COR-L47 (cell line): ENCODE results near the gene EMP2.

Experiments
- DNase-seq: peaks from one replicate; lab custom pipeline; 2025; lab: John Stamatoyannopoulos, UW

EMP2 gene

DNA sequence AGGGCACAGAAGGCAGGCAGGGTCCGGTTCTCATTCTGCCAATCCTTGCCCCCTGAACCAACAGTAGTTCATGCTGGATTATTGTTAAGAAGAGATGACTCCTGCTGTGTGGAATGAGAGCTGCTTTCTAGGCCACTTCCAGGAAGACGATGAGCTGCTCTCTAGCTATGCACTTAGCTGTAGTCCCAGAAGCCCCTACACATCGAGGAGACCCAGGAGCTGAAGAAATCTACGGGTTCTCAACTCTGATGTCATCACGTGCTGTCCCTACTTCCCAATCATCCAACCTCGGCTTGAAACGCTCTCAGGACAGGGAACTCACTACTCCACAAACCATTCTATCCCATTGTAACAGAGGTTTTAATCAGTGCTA is 29.0 kb upstream of the EMP2 start:
- no peak for DNase-seq

DNA sequence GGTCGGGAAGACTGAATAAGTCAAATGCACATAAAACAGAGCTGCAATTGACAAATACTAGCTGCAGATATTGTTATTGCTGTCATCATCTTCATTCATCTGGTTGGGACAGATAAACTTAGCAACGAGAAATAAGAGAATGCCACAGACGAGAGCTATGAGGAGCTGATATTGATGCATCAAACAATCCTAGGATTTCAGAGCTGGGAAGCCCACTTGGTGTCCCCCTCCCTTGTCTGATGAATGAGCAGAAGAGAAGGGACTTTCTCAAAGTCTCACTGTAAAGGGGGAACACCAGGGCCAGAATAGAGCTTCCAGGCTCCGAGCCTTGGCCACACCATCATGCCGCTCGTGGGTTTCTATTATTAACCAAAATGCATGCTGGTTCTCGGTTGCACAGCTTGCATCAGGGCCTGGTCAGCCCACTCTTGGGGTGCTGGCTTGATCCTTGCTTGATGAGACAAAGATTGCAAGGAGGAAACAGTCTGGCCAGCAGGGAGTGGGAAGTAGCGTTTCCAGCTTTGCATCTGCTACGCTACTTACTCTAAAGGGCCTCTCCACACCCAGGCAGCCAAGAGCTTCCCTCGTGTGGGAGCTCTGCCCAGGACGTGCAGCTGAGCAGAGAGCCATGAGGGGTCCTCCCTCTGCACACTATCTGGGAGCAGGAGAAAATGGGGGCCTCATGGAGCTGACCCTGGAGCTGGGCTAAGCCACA is 28.4 kb upstream of the EMP2 start:
- DNase-seq: no peak

DNA sequence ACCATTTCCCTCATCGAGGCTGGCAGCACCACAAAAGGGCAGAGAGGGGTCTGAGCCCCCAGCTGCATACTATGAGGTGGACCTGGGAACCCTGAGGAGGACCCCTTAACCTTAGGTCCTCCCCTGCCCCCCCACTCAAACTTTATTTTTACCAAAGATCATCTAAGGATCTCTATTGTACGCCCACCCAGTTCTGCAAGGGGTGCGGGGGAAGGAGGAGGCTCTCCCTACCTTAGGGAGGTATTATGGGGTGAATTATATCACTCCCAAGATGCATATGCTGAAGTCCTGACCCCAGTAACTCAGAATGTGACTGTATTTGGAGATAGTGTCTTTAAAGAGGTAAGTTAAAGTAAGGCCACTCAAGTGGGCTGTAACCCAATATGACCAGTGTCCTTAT is 26.8 kb upstream of the EMP2 start:
- no peak for DNase-seq

DNA sequence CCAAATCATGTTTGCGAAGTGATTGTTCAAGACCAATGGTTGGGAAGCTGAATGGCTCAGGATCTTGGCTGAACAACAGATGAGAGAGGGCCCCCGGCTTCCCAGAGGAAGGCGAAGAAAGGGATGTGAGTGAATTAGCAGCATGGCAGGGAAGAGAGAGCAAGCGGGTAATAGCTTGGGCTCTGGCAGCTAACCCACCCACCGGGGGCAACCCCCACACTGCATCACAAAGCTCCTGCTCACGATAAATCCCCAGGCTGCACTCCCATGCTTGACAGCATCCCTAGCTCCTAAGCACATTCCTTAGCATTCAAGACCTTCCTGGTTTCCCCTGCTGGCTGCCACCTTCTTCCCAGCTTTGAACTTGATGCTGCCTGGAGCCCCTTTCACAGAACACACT is 26.2 kb upstream of the EMP2 start:
- DNase-seq: no peak

DNA sequence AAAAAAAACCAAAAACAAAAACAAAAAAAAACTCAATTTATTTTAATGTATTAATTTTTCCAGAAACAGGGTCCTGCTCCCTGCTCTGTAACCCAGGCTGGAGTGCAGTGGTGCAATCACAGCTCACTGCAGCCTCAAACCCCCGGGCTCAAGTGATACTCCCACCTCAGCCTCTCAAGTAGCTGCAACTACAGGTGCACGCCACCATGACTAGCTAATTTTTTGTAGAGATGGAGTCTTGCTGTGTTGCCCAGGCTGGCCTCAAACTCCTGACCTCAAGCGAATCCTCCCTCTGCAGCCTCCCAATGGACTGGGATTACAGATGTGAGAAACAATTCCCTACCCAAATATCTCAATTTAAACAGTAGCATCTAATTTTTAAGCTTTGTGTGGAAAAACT is 25.2 kb upstream of the EMP2 start:
- DNase-seq: no peak

DNA sequence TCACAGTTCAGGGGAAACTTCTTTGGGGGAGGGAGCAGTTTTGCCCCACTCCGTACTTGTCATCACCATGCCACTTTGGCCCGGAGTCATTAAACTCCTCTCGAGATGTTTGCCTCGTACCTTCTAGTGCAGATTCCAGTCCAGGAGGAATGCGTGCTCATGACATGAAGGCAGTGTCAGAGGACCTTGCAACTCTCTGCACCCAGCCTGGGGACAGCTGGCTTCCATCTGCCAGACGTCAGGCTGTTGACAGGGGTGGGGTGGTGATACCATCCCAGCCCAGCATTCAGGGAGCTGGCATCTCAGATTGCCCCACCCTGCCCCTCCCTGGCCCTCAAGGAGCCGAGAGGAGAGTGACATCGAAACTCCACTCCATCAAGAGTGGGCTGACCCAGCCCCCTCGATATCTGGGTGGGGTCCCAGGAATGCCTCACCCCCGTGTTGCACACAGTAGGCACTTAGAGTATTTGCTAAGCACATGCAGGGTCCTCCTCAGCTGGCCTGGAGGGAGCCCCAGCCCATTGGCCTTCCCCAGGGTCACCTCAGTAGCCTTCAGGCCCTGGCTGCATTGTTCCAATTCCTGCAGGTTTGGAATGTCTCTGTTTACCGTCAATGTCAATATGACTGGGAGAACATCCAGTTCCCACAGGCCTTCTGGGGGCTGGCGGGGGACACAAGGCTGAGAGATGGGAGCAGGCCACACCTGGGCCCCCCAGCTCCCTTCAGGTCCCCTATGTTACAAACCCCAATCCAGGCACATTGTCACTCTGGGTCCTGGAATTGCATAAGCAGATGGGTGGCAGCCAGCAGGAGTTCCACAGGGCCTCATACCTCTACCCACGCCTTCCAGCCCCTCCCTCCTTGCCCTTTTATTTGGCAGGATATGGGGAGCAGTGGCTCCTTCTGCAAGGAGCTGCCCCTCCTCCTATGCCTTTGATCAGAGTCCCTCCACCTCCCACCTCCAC is 21.3 kb upstream of the EMP2 start:
- no peak for DNase-seq

DNA sequence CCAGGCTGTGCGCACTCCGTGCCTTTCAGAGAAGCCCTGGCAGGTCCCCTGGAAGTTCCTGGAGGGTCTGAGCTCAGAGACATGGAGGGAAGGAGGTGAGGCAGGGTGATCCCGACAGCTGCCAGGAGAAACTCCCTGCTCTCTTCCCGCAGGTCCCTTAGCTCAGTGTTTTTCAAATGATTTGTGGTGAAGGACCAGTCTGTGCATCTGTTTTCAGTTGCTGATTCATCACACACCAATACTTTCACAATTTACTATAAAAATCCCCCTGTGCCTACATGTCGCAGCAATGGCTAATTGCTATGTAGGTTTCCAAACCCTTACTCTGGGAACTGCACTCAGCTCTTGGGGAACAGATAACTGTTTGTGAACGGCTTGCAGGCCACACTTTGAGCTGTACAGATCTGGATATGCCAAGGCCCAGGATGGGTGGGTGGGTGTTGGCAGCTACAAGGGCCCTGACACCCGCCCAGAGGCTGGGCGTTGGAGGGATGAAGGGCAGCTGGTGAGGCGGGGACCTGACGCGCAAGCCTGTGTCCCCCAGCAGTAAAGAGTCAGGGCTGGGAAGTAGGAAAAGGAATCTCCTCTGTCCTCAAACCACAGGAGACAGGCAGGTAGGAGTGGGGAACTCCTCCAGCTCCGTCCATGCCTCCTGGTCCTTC is 20.5 kb upstream of the EMP2 start:
- DNase-seq: no peak

DNA sequence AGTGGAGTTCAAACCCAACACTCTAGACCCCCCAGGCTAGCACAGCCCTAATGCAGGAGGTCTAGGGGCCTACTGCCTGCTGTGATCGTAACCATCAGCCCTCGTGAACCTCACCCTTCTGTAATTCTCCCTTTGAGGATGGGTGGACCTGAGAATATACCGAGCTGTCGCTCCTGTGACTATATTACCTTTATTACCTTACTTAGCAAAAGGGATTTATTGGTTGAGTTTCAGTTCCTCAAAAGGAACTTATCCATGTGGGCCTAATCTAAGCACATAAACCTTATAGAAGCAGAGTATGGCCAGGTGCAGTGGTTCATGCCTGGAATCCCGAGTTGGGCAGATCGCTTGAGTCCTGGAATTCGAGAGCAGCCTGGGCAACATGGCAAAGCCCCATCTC is 19.2 kb upstream of the EMP2 start:
- no peak for DNase-seq

DNA sequence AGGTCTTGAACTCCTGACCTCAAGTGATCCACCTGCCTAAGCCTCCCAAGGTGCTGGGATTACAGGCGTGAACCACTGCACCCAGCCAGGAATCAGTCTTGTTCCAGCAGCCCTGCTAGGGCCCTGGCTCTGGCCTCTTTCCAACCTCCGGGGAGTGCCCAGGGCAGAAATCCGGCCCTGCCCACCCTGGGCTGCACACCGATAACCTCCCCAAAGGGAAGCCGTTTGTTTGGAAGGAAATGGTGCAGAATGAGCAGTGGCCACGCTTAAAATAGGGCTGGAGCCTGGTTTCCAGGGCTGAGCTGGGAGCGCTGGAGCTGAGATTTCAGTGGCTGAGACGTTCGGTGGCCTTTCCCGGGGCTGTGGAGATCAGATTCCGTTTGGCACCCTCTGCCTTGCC is 17.8 kb upstream of the EMP2 start:
- DNase-seq: no peak

DNA sequence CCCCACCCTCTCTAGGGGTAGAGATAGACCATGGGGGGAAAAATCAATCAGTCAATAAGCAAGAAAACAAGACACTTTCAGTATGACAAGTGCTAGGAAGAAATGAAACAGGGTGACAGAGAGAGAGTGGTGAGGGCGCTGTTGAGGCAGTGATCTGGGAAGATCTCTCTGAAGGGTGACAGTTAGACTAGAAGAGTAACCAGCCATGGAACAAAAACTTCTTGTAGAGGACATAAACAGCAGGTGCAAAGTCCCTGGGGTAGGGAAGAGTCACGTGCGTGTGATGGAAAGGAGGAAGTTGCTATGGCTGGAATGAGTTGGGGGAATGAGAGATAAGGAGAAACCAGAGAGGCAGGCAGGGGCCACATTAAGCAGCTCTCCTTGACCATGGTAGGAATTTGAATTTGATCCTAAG is 16.8 kb upstream of the EMP2 start:
- DNase-seq: no peak

DNA sequence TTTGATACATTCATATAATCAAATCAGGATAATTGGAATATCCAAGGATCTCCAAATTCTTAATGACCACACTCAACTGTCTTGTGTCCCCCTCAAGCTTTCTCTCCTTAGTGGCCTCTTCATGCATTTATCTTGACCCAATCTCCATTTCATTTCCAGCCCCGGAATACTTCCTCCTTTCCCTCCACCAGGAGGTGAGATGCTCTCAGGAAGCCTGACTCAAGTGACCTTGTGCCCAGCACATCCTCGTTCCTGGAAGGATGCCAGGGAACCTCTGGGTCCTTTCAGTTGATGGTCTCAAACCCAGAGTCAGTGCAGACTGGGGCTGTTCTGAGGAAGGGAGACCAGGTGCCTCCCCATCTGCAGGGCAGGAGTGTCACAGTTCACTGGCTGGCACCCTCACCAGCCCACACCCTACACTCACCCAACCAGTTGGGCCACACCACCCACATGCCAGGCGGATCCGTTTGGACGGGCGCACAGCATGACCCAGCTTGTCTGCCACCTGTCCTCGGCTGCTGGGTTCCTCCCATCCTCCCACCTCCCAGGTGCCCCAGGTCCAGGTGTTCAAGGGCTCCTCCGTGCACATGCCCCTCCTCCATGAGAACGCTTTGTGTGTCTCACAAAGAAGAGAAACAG is 14.0 kb upstream of the EMP2 start:
- no peak for DNase-seq

DNA sequence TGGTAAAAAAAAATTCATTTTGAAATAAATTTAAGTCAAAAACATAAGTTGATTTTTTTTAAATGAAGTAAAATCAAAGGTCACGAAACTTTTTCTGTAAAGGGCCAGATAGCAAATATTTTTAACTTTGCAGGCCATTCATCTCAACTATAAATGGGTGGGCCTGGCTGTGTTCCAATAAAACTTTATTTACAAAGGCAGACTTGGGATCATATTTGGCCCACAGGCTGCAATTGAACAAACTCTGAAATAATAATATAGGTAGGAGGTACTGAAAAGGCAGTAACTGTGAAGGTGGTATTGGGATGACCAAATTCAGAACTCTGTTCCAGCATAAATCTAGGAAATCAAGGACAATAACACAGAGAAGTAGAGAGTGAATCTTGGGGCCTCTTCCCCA is 12.2 kb upstream of the EMP2 start:
- DNase-seq: no peak

DNA sequence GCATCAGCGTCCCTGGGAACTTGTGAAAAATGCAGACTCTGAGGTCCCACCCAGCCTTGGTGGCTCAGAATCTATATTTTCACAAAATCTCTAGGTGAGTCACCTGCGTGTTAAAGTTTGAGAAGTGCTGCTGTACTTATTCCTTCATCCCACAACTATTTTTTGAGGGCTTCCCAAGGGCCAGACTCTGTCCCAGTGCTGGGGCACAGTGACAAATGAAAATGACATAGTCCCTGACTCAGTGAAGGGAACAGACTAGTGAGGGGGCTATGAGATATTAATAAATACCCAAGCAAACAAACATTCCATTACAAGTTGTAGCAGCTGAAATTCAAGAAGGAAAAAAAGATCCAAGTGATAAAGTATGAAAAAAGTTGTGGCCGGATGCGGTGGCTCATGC is 9.9 kb upstream of the EMP2 start:
- DNase-seq: no peak

DNA sequence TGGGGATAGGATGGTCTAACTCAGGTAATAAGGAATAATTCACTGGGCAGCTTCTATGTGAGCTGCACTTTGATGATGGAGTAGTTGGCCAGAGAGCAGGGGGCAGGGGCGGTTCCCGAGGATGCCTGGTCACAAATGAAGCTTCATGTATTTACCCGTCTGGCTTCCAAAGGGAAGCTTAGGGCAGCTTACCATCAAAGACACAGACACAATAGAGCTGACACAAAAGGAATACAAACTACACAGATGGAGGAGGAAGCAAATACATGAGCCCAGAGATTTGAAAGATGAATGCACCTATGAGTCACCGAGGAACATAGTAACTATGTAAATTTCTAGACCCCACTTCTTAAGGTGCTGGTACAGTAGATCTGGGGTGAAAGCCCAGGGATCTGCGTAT is 8.7 kb upstream of the EMP2 start:
- DNase-seq: no peak

DNA sequence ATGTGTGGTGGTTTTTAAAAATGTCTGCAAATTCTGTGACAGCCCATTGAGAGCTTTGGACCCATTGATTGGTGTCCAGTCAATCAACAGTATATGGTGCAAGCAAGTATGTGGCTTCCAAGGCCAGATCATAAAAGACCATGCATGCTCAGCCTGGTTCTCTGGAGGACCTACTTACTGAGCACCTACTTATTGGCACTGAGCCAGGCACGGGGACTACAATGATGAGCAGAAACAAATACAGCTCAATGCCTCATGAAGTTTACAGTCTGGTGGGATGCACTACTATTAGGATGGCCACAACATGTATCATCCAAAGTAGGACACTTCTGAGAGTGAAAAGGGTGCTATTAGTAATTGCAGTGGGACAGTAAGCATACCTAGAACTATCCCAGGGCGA is 7.2 kb upstream of the EMP2 start:
- no peak for DNase-seq

DNA sequence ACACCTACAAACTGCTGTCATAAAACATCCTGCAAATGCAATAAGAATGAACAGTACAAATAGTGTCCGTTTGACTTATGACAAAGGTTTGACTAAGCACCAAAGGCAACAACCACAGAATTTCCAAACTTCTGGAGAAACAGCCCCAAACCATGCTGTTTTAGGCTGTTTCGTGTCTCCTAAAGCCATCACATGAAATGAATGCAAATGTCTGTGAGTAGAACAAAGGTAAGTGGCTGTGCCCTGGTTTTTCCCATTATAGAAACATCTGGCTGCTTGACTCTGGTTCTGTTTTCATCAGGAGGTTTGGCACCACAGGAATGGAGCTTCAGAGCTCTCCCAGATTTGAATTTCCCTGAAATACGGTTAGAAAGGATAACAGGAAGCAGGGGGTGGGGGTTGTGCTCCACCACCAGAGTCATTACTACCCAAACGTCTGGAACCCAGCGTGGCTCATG is 4.6 kb upstream of the EMP2 start:
- DNase-seq: no peak

DNA sequence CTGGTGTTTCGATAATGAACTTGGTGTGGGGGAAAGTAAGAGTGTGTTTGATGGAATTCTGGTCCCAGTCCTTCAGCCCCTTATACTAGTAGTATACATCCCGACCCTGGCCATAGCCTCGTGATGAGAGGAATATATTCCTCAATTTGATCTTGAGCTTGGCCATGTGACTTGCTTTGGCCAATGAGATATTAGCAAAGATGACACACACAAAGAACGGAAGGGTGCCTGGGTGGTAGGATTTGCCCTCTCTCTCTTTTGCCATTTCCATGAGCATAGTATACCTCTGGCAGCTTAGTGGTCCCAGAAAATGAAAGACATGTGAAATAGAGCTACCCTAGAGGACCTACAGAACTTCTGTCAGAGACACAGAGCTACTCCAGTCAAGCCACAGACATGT is 2.9 kb upstream of the EMP2 start:
- no peak for DNase-seq

DNA sequence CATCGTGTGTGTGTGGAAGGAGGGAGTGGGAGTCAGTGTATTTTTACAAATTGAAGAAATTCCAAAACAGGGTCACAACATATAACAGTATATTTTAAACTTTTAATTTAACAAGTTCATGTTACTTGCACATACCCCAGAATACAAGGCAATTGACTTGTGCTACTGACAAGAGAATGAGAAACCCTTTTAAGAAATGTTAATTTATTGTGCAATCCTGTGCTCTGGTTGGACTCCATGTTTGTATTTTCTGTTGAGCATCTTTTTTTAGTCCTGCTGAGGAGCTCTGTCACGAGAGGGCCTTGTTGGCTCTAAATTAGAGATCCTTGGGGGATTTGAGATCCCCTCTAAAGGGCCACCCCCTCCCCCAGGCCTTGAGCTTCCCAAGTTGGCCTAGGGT is 1.1 kb upstream of the EMP2 start:
- DNase-seq: no peak

DNA sequence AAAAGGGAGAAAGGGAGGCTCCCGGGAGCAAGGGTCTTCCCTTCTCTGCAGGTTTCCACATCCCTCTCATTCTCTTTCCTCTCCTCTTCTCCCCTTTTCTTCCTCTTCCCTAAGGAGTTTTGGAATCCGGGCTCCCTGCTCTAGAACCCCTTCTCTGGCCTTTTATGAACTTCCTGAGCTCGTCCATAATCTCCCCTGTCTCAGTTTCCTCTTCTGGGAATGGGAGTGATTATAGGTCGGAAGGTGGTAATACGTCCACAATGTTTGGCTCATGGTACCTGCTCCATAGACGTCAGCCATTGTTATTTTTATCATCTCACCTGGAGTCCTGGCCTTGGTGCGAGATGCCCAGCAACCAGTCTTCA is 467 bp upstream of the EMP2 start:
- no peak for DNase-seq

DNA sequence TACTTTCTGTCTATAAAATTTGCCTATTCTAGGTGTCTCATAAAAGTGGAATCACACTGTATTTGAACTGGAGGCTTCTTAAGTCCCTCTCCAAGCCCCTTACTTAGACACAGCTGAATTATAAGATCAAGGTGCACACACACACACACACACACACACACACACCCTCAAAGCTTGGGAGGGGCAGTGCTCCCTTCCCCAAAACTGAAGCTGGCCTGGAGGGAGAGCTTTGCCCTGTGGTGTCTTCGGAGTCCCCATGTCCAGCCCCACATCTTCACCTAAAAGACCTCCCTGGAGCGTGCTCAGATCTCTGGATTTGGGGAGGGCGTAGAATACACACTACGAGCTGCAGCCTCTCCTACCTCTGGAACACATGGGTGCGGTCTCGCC is 828 bp downstream of the EMP2 start:
- DNase-seq: no peak

DNA sequence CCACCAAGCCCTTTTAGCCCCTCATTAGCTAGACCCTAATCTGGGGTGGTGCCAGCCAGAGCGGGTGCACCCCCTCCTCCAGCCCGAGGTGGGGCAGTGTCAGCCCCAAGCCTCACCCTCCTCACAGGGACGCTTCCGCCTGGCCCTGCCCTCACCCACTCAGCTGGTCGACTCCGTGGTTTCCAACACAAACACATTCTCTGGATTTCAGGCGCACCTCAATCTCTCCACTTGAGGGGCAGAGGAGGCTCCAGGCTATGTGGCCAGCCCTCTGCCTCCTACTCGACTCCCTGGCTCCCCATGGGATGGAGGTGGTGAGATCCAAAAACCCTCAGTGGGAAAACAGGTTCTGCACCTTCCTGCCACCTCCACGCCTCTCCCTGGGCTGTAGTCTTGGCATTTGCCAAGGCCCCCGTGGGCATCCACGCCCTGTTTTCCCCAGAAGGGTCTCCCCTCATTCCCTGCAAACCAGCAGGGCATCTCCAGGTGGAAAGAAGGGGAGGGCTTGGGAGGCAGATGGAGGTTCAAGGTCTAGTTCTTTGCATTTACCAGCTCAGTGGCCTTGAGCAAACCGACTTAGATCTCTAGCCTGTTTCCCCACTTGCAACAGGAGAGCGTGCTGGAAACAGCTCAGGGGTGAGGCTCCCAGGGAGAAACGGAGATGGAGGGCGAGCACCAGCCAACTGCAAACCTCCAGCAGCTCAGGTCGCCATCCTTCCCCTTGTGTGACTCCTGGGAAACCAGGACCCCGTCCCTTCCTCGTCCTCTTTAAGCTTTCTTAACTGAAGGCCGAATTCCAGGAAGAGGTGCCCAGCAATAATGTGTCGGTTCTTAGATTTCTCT is 1.7 kb downstream of the EMP2 start:
- no peak for DNase-seq
